GM12878 (cell line): ENCODE measurements around the gene XPNPEP2. TPM values are rescaled to one million over a fixed set of nuclear protein-coding genes. Genes with fewer than 3 reads are reported as not detected.

ENCODE experiments used
- ATAC-seq: fragments of 200-7000 bp; cut with Tn5 transposase; 3 replicates; pipeline ENCODE4 v1.9.1; 2020; ENCODE audit warnings: mild to moderate bottlenecking, moderate library complexity
- BruUV-seq: library from RNA; stranded (reverse); fragments of 400-500 nt; replicated peaks from 2 replicates; lab custom pipeline; 2021; lab: Mats Ljungman, UMichigan
- CTCF ChIA-PET: fragments of 300-600 bp; sonication (Branson Sonifier 250); formaldehyde crosslinking; extraction: SDS; loops from one replicate; lab custom pipeline; 2021; ENCODE audit warnings: inconsistent platforms; lab: Yijun Ruan, JAX
- POLR2A ChIA-PET: fragments of 350-600 bp; formaldehyde crosslinking; extraction: SDS; loops from one replicate; lab custom pipeline; 2021; ENCODE audit warnings: inconsistent platforms; lab: Charles Lee
- RAD21 ChIA-PET: fragments of 300-600 bp; sonication (Branson Sonifier 250); formaldehyde crosslinking; loops from one replicate; lab custom pipeline; 2023; ENCODE audit warnings: antibody characterized with exemption; ENCODE audit not compliant: unreplicated experiment; lab: Charles Lee
- SMC1A ChIA-PET: fragments of 300-600 bp; sonication (Branson Sonifier 250); formaldehyde crosslinking; loops from one replicate; lab custom pipeline; 2023; ENCODE audit not compliant: unreplicated experiment, uncharacterized antibody; lab: Charles Lee
- DNase-seq: peaks from one replicate; pipeline ENCODE4 v3.0.0-alpha.2; 2011; ENCODE audit warnings: low read depth, low spot score
- FAIRE-seq: peaks from 3 replicates; lab custom pipeline; 2011; peaks lifted over from hg19 to GRCh38; lab: Jason Lieb, UNC
- H2AFZ ChIP-seq: 2 replicates; pipeline ENCODE4 v1.6.0; 2011; ENCODE audit warnings: low read depth, low read length, control low read depth; ENCODE audit not compliant: control insufficient read depth
- H3K27ac ChIP-seq: 2 replicates; pipeline ENCODE4 v1.5.1; 2011; ENCODE audit warnings: control low read depth; ENCODE audit not compliant: control insufficient read depth, insufficient read depth
- H3K27me3 ChIP-seq, 2 experiments: replicated peaks in 1 of 2; 2 replicates each; pipeline versions ENCODE4 v1.6.0 to v1.6.1; 2011; ENCODE audit warnings: low read length in 1 of 2; ENCODE audit not compliant: control insufficient read depth in 2 of 2, insufficient read depth in 2 of 2
- H3K36me3 ChIP-seq, 2 experiments: 2 replicates each; pipeline ENCODE4 v1.5.1; 2011; ENCODE audit warnings: low read length in 1 of 2; ENCODE audit not compliant: control insufficient read depth in 2 of 2, insufficient read depth in 2 of 2
- H3K4me1 ChIP-seq: 2 replicates; pipeline ENCODE4 v1.6.1; 2011; ENCODE audit warnings: mild to moderate bottlenecking, low read length, moderate library complexity, mixed read lengths; ENCODE audit not compliant: control insufficient read depth, insufficient read depth
- H3K4me2 ChIP-seq: 2 replicates; pipeline ENCODE4 v1.6.0; 2011; ENCODE audit warnings: control low read depth; ENCODE audit not compliant: control insufficient read depth, insufficient read depth
- H3K4me3 ChIP-seq: fragments of 200-600 bp; sonication (generic); 2 replicates; pipeline ENCODE4 v1.5.1; 2016
- H3K79me2 ChIP-seq: 2 replicates; pipeline ENCODE4 v1.6.0; 2011; ENCODE audit warnings: low read length; ENCODE audit not compliant: control insufficient read depth, insufficient read depth
- H3K9ac ChIP-seq: 2 replicates; pipeline ENCODE4 v1.8.0; 2011; ENCODE audit warnings: low read length, control low read depth, mixed read lengths; ENCODE audit not compliant: control insufficient read depth, insufficient read depth
- H3K9me3 ChIP-seq: replicated peaks from 3 replicates; pipeline ENCODE4 v1.5.1; 2011; ENCODE audit warnings: mild to moderate bottlenecking, low read length; ENCODE audit not compliant: control insufficient read depth, insufficient read depth
- H4K20me1 ChIP-seq: 2 replicates; pipeline ENCODE4 v1.6.0; 2011; ENCODE audit not compliant: control insufficient read depth, insufficient read depth
- BCLAF1 ChIP-seq: fragments of 450-650 bp; IDR thresholded peaks from 2 replicates; pipeline ENCODE4 v1.6.1; 2017; ENCODE audit warnings: antibody characterized with exemption, mild to moderate bottlenecking, moderate library complexity
- CHD1 ChIP-seq: IDR thresholded peaks from 2 replicates; pipeline ENCODE4 v1.6.1; 2012; ENCODE audit warnings: low read depth, low read length, improper control_type of control experiment
- ELK1 ChIP-seq: IDR thresholded peaks from 2 replicates; pipeline ENCODE4 v1.6.1; 2012; ENCODE audit warnings: low read depth, low read length, improper control_type of control experiment
- FOXK2 ChIP-seq: fragments of 450-650 bp; IDR thresholded peaks from 2 replicates; pipeline ENCODE4 v1.6.1; 2017; ENCODE audit warnings: mild to moderate bottlenecking, moderate library complexity
- NR2C1 ChIP-seq: fragments of 450-650 bp; IDR thresholded peaks from 2 replicates; pipeline ENCODE4 v1.6.1; 2017; ENCODE audit warnings: antibody characterized with exemption, mild to moderate bottlenecking, moderate library complexity
- PAX5 ChIP-seq: IDR thresholded peaks from 2 replicates; pipeline ENCODE4 v1.6.1; 2011; ENCODE audit warnings: low read depth, low read length, borderline replicate concordance
- SUPT20H ChIP-seq: IDR thresholded peaks from 2 replicates; pipeline ENCODE4 v1.6.1; 2011; ENCODE audit warnings: low read depth, mild to moderate bottlenecking, low read length, moderate library complexity, borderline replicate concordance; ENCODE audit not compliant: control insufficient read depth
- TARDBP ChIP-seq: IDR thresholded peaks from 2 replicates; pipeline ENCODE4 v1.6.1; 2016; ENCODE audit warnings: borderline replicate concordance
- ZNF24 ChIP-seq: fragments of 450-650 bp; IDR thresholded peaks from 2 replicates; pipeline ENCODE4 v1.6.1; 2017; ENCODE audit warnings: antibody characterized with exemption, mild to moderate bottlenecking
- WGBS: methylation state at CpG from one replicate; pipeline ENCODE4 v1.1.6; 2016; ENCODE audit warnings: low lambda C conversion rate; ENCODE audit not compliant: insufficient replicate concordance, insufficient coverage; ENCODE audit errors: missing lambda C conversion rate; 5-methylcytosine and 5-hydroxymethylcytosine counted together
- in situ Hi-C: fragments of 300-500 bp; cut with MboI; formaldehyde crosslinking; loops from 9 replicates; pipeline ENCODE4 v1.14.3; 2018; ENCODE audit warnings: mixed read lengths
- intact Hi-C: fragments of 100-400 bp; cut with micrococcal nuclease; formaldehyde crosslinking; loops from one replicate; pipeline ENCODE4 v1.14.2; 2022; ENCODE audit not compliant: unreplicated experiment
- polyA plus RNA-seq, 11 experiments: library from polyadenylated mRNA; depleted of rRNA in 4 of 11; unstranded in 6 of 11; stranded (reverse) in 5 of 11; fragments of >200 nt; fragmentation: Nextera tagmentation in 4 of 11; fragmentation: Illumina TruSeq in 1 of 11; extraction: Ambion mirVana in 4 of 11; extraction: Trizol in 1 of 11; gene quantifications; 1 replicate in 1 of 11; 2 replicates in 10 of 11; pipeline versions ENCODE4 v1.2.1 to v1.2.3, GENCODE V29; 2011 to 2016; ENCODE audit warnings: inconsistent platforms in 2 of 11, missing spikeins in 2 of 11, low read depth in 1 of 11
- total RNA-seq, 4 experiments: library from RNA; depleted of rRNA in 3 of 4; stranded (reverse); fragments of >200 nt in 3 of 4; fragmentation: Illumina TruSeq in 1 of 4; extraction: Trizol in 1 of 4; gene quantifications; 2 replicates each; pipeline versions ENCODE4 v1.2.1 to v1.2.3, GENCODE V29; 2013 to 2021
- TF ChIP-seq, protein P1 (sequence below): IDR thresholded peaks from 2 replicates; pipeline ENCODE4 v1.6.1; 2011; ENCODE audit warnings: mild to moderate bottlenecking, low read depth, low read length, moderate library complexity; ENCODE audit not compliant: insufficient replicate concordance
- TF ChIP-seq, protein P2 (sequence below): fragments of 450-650 bp; formaldehyde crosslinking; IDR thresholded peaks from 2 replicates; pipeline ENCODE4 v1.5.0; 2022; ENCODE audit warnings: mild to moderate bottlenecking, missing genetic modification characterization

Gene XPNPEP2
- total and polyA plus RNA-seq, 10 of the 15 experiments (the other 5 are each of a cell fraction or from before 2014, with no cell fraction given), result 0.04 to 0.37 (median 0.15) TPM

DNA sequence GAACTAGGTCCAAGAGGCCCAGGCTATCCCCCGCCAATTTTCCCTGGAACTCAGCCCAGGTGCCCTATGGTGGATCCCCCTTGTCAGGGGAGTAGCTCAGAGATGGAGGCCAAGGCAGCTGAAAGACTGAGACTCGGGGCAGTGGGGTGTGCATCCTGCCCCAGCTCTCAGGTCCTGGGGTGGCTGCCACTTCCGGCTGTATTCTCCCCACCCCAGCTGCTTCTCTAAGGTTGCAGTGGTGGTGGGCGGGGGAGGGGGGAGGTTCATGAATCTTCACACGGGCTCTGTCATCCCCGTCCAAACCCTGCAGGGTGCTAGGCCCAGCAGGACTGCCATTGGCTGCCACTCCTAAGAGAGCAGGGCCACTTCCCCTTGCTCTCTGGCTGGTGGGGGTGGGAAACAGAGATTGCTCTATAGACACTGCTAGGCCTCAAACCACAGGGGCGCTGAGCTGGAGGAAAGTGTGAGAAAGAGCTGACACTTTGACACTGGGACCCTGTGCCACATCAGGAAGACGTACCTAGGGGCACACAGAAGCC is 42.4 kb downstream of the XPNPEP2 start:
- ChIA-PET POLR2A (interaction anchor here (0.6 to 11.2 kb wide), 10 partner anchors 11 to 392 kb away, joined by 3 to 169 read pairs (median 4); partner anchors contain the start of gene UTP14A), SMC1A (interaction anchor here (1.1 to 14.8 kb wide), 9 partner anchors 9 to 389 kb away, joined by 3 to 165 read pairs (median 5); no protein-coding TSS in a partner anchor), CTCF (interaction anchor here (0.7 to 4.9 kb wide), 10 partner anchors 10 to 279 kb away, joined by 3 to 66 read pairs (median 3); no protein-coding TSS in a partner anchor), RAD21 (interaction anchor here (1.0 to 7.0 kb wide), 11 partner anchors 9 to 328 kb away, joined by 3 to 166 read pairs (median 4); partner anchors contain the start of gene XPNPEP2)
- peak overlapping the region; percentile 92 for H3K4me2 ChIP-seq
- peak overlapping the region; percentile 96 for H3K27ac ChIP-seq
- peak; percentile 83 for DNase-seq
- H4K20me1 ChIP-seq, result no peaks in the 10 kb centered on the region
- peaks cover 54% of the 10 kb centered on the region for H3K4me1 ChIP-seq
- H3K4me3 ChIP-seq, result peak overlapping the region; percentile 84
- FAIRE-seq, result peak; percentile 81
- in situ Hi-C loops (no loop called here), intact Hi-C loops (loop anchor here (1.0 to 2.0 kb wide), 2 partner anchors 12 to 22 kb away; no protein-coding TSS in a partner anchor)
- H2AFZ ChIP-seq, result no peak overlapping the region
- H3K27me3 ChIP-seq, result no peaks in the 10 kb centered on the region
- H3K79me2 ChIP-seq, result peaks cover 70% of the 10 kb centered on the region
- peaks cover 0 to 8% of the 10 kb centered on the region in 2 experiments; a peak in 2 of 4 replicates for H3K36me3 ChIP-seq
- ATAC-seq, result peak; percentile 79
- no peaks in the 10 kb centered on the region for H3K9me3 ChIP-seq
- H3K9ac ChIP-seq, result peak overlapping the region; percentile 93
- BruUV-seq, result no TSS peak
- 0% methylated on average over 7 of the region's 8 CpGs for WGBS
- TF ChIP-seq, protein P1, sequence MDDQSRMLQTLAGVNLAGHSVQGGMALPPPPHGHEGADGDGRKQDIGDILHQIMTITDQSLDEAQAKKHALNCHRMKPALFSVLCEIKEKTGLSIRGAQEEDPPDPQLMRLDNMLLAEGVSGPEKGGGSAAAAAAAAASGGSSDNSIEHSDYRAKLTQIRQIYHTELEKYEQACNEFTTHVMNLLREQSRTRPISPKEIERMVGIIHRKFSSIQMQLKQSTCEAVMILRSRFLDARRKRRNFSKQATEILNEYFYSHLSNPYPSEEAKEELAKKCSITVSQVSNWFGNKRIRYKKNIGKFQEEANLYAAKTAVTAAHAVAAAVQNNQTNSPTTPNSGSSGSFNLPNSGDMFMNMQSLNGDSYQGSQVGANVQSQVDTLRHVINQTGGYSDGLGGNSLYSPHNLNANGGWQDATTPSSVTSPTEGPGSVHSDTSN, result no peak
- TF ChIP-seq TARDBP (no peak), BCLAF1 (no peak), PAX5 (peak; percentile 81), SUPT20H (no peak), NR2C1 (no peak), ZNF24 (no peak), FOXK2 (no peak), CHD1 (0 out of 2 replicates have a peak, but pooled peaks have one; percentile 65), ELK1 (peak; percentile 75)
- TF ChIP-seq, protein P2, sequence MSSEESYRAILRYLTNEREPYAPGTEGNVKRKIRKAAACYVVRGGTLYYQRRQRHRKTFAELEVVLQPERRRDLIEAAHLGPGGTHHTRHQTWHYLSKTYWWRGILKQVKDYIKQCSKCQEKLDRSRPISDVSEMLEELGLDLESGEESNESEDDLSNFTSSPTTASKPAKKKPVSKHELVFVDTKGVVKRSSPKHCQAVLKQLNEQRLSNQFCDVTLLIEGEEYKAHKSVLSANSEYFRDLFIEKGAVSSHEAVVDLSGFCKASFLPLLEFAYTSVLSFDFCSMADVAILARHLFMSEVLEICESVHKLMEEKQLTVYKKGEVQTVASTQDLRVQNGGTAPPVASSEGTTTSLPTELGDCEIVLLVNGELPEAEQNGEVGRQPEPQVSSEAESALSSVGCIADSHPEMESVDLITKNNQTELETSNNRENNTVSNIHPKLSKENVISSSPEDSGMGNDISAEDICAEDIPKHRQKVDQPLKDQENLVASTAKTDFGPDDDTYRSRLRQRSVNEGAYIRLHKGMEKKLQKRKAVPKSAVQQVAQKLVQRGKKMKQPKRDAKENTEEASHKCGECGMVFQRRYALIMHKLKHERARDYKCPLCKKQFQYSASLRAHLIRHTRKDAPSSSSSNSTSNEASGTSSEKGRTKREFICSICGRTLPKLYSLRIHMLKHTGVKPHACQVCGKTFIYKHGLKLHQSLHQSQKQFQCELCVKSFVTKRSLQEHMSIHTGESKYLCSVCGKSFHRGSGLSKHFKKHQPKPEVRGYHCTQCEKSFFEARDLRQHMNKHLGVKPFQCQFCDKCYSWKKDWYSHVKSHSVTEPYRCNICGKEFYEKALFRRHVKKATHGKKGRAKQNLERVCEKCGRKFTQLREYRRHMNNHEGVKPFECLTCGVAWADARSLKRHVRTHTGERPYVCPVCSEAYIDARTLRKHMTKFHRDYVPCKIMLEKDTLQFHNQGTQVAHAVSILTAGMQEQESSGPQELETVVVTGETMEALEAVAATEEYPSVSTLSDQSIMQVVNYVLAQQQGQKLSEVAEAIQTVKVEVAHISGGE (CRISPR knock-in tag), result no peak
